Keratinocyte (primary cell): Measurements from ENCODE around the gene AARS2. TPM values are rescaled to one million over a fixed set of nuclear protein-coding genes. Genes with fewer than 3 reads are reported as not detected.

Source experiments
- DNase-seq: peaks from one replicate; pipeline ENCODE4 v3.0.0-alpha.2; 2011; ENCODE audit warnings: low read depth, missing footprints, low spot score
- FAIRE-seq: peaks from 2 replicates; lab custom pipeline; 2011; peaks lifted over from hg19 to GRCh38; lab: Jason Lieb, UNC
- H2AFZ ChIP-seq: 2 replicates; pipeline ENCODE4 v1.6.0; 2012; ENCODE audit warnings: low read length, control low read depth, inconsistent platforms; ENCODE audit not compliant: control insufficient read depth
- H3K27ac ChIP-seq: 2 replicates; pipeline ENCODE4 v1.5.1; 2011; ENCODE audit warnings: low read length; ENCODE audit not compliant: control insufficient read depth, insufficient read depth
- H3K27me3 ChIP-seq: 3 replicates; pipeline ENCODE4 v1.6.0; 2011; ENCODE audit warnings: low read length; ENCODE audit not compliant: control insufficient read depth, insufficient read depth; ENCODE audit errors: extremely low read depth
- H3K36me3 ChIP-seq, 2 experiments: 2 replicates in 1 of 2; 3 replicates in 1 of 2; pipeline ENCODE4 v1.5.1; 2011; ENCODE audit warnings: low read length in 2 of 2, mild to moderate bottlenecking in 1 of 2; ENCODE audit not compliant: control insufficient read depth in 2 of 2, insufficient read depth in 2 of 2; ENCODE audit errors: extremely low read depth in 1 of 2
- H3K4me1 ChIP-seq: 3 replicates; pipeline ENCODE4 v1.5.1; 2011; ENCODE audit warnings: low read length; ENCODE audit not compliant: control insufficient read depth, insufficient read depth; ENCODE audit errors: extremely low read depth
- H3K4me2 ChIP-seq: 3 replicates; pipeline ENCODE4 v1.6.0; 2011; ENCODE audit warnings: low read depth, low read length; ENCODE audit not compliant: control insufficient read depth, insufficient read depth; ENCODE audit errors: extremely low read depth
- H3K4me3 ChIP-seq, 3 experiments: fragments of 200-600 bp in 1 of 3; sonication (generic) in 1 of 3; 2 replicates in 2 of 3; 3 replicates in 1 of 3; pipeline ENCODE4 v1.5.1; 2011 to 2016; ENCODE audit warnings: low read length in 3 of 3, mild to moderate bottlenecking in 3 of 3, control low read depth in 2 of 3, inconsistent platforms in 1 of 3, low read depth in 1 of 3, mixed read lengths in 1 of 3, mixed run types in 1 of 3, moderate library complexity in 1 of 3; ENCODE audit not compliant: control insufficient read depth in 2 of 3, insufficient read depth in 2 of 3; ENCODE audit errors: extremely low read depth in 1 of 3
- H3K79me2 ChIP-seq: 2 replicates; pipeline ENCODE4 v1.6.0; 2012; ENCODE audit warnings: low read length; ENCODE audit not compliant: control insufficient read depth, insufficient read depth
- H3K9ac ChIP-seq: 3 replicates; pipeline ENCODE4 v1.6.0; 2011; ENCODE audit warnings: low read length; ENCODE audit not compliant: control insufficient read depth, insufficient read depth; ENCODE audit errors: extremely low read depth
- H3K9me1 ChIP-seq: 3 replicates; pipeline ENCODE4 v1.6.0; 2011; ENCODE audit warnings: low read length; ENCODE audit not compliant: control insufficient read depth, insufficient read depth; ENCODE audit errors: extremely low read depth
- H3K9me3 ChIP-seq: 2 replicates; pipeline ENCODE4 v1.5.1; 2012; ENCODE audit warnings: low read depth, low read length; ENCODE audit not compliant: control insufficient read depth
- H4K20me1 ChIP-seq: 3 replicates; pipeline ENCODE4 v1.6.0; 2011; ENCODE audit warnings: low read length; ENCODE audit not compliant: control insufficient read depth, insufficient read depth; ENCODE audit errors: extremely low read depth
- CTCF ChIP-seq, 3 experiments: IDR thresholded peaks in 1 of 3; conservative IDR thresholded peaks in 1 of 3; optimal IDR thresholded peaks in 1 of 3; 2 replicates in 2 of 3; 3 replicates in 1 of 3; pipeline versions ENCODE3 to v1.5.1; 2011; ENCODE audit warnings: low read length in 3 of 3, mild to moderate bottlenecking in 3 of 3, moderate library complexity in 2 of 3, control low read depth in 1 of 3, inconsistent platforms in 1 of 3; ENCODE audit not compliant: insufficient read depth in 2 of 3; ENCODE audit errors: extremely low read depth in 1 of 3
- EZH2 ChIP-seq: IDR thresholded peaks from one replicate; pipeline ENCODE4 v1.6.1; 2012; ENCODE audit warnings: inconsistent platforms, mild to moderate bottlenecking, low read length, moderate library complexity
- dilution Hi-C: fragments of 300-500 bp; cut with MboI; formaldehyde crosslinking; loops from one replicate; pipeline ENCODE4 v1.7.0; 2020; ENCODE audit warnings: low sequenced_read_pairs; ENCODE audit not compliant: extremely low pct_ligation_motif_present
- polyA plus RNA-seq, 5 experiments: library from polyadenylated mRNA; depleted of rRNA in 3 of 5; stranded (reverse) in 3 of 5; stranded (forward) in 1 of 5; unstranded in 1 of 5; fragments of >200 nt; gene quantifications; 1 replicate in 1 of 5; 2 replicates in 3 of 5; 3 replicates in 1 of 5; pipeline versions ENCODE4 v1.2.1 to v1.2.3, GENCODE V29; 2011 to 2012; ENCODE audit warnings: missing spikeins in 2 of 5, low read depth in 1 of 5, low replicate concordance in 1 of 5

Gene AARS2
- polyA plus RNA-seq, 1 donor (not counting 4 experiments of a cell fraction or from before 2014, with no cell fraction given), result 5.8 TPM

- Histone ChIP-seq H3K9me1 (no peaks in the 10 kb centered on the region), H3K27ac (no peak overlapping the region), H3K79me2 (peaks cover 23% of the 10 kb centered on the region), H3K9ac (no peak overlapping the region), H3K4me3 (no peak overlapping the region), H3K4me2 (no peak overlapping the region), H3K27me3 (peaks cover 30% of the 10 kb centered on the region), H3K36me3 (peaks cover 0 to 5% of the 10 kb centered on the region in 2 experiments), H3K4me1 (peaks cover 32% of the 10 kb centered on the region), H2AFZ (no peak overlapping the region), H4K20me1 (peaks cover 3% of the 10 kb centered on the region), H3K9me3 (no peaks in the 10 kb centered on the region)
- dilution Hi-C loops, result no loop called here
- FAIRE-seq, result no peak
- DNase-seq, result no peak
- no peak for TF ChIP-seq EZH2
- no peak for TF ChIP-seq CTCF (optimal IDR thresholded peaks at IDR 0.05 in 1 of 3, IDR thresholded peaks at IDR 0.05 in 1 of 3, conservative IDR thresholded peaks at IDR 0.05 in 1 of 3; ENCODE audit: extremely low read depth in 1 of 3, insufficient read depth in 2 of 3, low read length in 3 of 3)
Measured at GRCh38 chr6:44267252-44267651, 45.9 kb downstream of the AARS2 start.

GRCh38 chr6:44266347-44266746 lies 46.8 kb downstream of the AARS2 start:
- no peak overlapping the region for H2AFZ ChIP-seq
- H4K20me1 ChIP-seq, result peaks cover 3% of the 10 kb centered on the region
- H3K27ac ChIP-seq, result no peak overlapping the region
- no peak overlapping the region for H3K9ac ChIP-seq
- no peak overlapping the region for H3K4me2 ChIP-seq
- H3K9me3 ChIP-seq, result no peaks in the 10 kb centered on the region
- DNase-seq (no peak), FAIRE-seq (no peak)
- H3K79me2 ChIP-seq, result peaks cover 26% of the 10 kb centered on the region
- H3K9me1 ChIP-seq, result no peaks in the 10 kb centered on the region
- dilution Hi-C loops, result no loop called here
- TF ChIP-seq CTCF (optimal IDR thresholded peaks at IDR 0.05 in 1 of 3, IDR thresholded peaks at IDR 0.05 in 1 of 3, conservative IDR thresholded peaks at IDR 0.05 in 1 of 3; ENCODE audit: extremely low read depth in 1 of 3, insufficient read depth in 2 of 3, low read length in 3 of 3), result no peak
- no peak for TF ChIP-seq EZH2
- H3K4me3 ChIP-seq, result no peak overlapping the region
- H3K36me3 ChIP-seq, result peaks cover 1 to 6% of the 10 kb centered on the region in 2 experiments
- H3K27me3 ChIP-seq, result peaks cover 21% of the 10 kb centered on the region
- peaks cover 33% of the 10 kb centered on the region for H3K4me1 ChIP-seq
